ENCODE results near the gene PDAP1. TPM values are rescaled to one million over a fixed set of nuclear protein-coding genes. Genes with fewer than 3 reads are reported as not detected.

Gene PDAP1
- total and polyA plus RNA-seq, 10 of the 15 experiments (the other 5 are each of a cell fraction or from before 2014, with no cell fraction given): 6.6 to 200 (median 87.7) TPM

- no peak for TF ChIP-seq MXI1 (IDR thresholded peaks at IDR 0.05; ENCODE audit: low read depth, low read length)
Observed at GRCh38 chr7:99402854-99403253, 5.5 kb downstream of the PDAP1 start (continued).

- 65% methylated on average over 6 of the region's 6 CpGs for WGBS (ENCODE audit: insufficient coverage, insufficient replicate concordance, low lambda C conversion rate, missing lambda C conversion rate)
- Histone ChIP-seq H3K36me3 (ENCODE audit: control insufficient read depth in 2 of 2, insufficient read depth in 2 of 2, low read length in 1 of 2) (peaks cover 40 to 45% of the 10 kb centered on the region in 2 experiments), H3K27me3 (replicated peaks in 1 of 2; ENCODE audit: control insufficient read depth in 2 of 2, insufficient read depth in 2 of 2, low read length in 1 of 2) (no peaks in the 10 kb centered on the region), H3K4me3 (no peak overlapping the region), H3K27ac (ENCODE audit: control insufficient read depth, insufficient read depth) (no peak overlapping the region), H2AFZ (ENCODE audit: control insufficient read depth, low read depth, low read length) (no peak overlapping the region), H3K4me1 (ENCODE audit: control insufficient read depth, insufficient read depth, low read length) (no peaks in the 10 kb centered on the region), H4K20me1 (ENCODE audit: control insufficient read depth, insufficient read depth) (no peaks in the 10 kb centered on the region), H3K9ac (ENCODE audit: control insufficient read depth, insufficient read depth, low read length) (no peak overlapping the region), H3K4me2 (ENCODE audit: control insufficient read depth, insufficient read depth) (no peak overlapping the region), H3K9me3 (replicated peaks; ENCODE audit: control insufficient read depth, insufficient read depth, low read length) (no peaks in the 10 kb centered on the region), H3K79me2 (ENCODE audit: control insufficient read depth, insufficient read depth, low read length) (no peaks in the 10 kb centered on the region; the same call in 1 of the 2 replicates)
- in situ Hi-C loops (cut with MboI) (no loop called here), intact Hi-C loops (cut with micrococcal nuclease; ENCODE audit: unreplicated experiment) (no loop called here)
- ChIA-PET CTCF (interaction anchor here (1.2 to 2.8 kb wide), 2 partner anchors 34 to 86 kb away, joined by 3 to 9 read pairs; no protein-coding TSS in a partner anchor), SMC1A (ENCODE audit: uncharacterized antibody, unreplicated experiment) (interaction anchor here (0.7 kb wide), 1 partner anchor 8 kb away, joined by 3 read pairs; no protein-coding TSS in a partner anchor), POLR2A (interaction anchor here (0.6 to 1.9 kb wide), 2 partner anchors 8 to 71 kb away, joined by 3 to 5 read pairs; no protein-coding TSS in a partner anchor), RAD21 (ENCODE audit: unreplicated experiment) (no interaction called here)
- DNase-seq (ENCODE audit: low read depth, low spot score): no peak
- no TSS peak for BruUV-seq (replicated peaks)
- no peak for FAIRE-seq
- no peak; the same call in 2 of the 3 replicates for ATAC-seq
- TF ChIP-seq JUNB (IDR thresholded peaks at IDR 0.05): no peak
- no peak for TF ChIP-seq EGR1 (IDR thresholded peaks at IDR 0.05; ENCODE audit: borderline replicate concordance in 1 of 2, low read depth in 2 of 2, low read length in 2 of 2)
- TF ChIP-seq FOXK2 (IDR thresholded peaks at IDR 0.05): no peak
- no peak for TF ChIP-seq RELB (IDR thresholded peaks at IDR 0.05; ENCODE audit: low read depth)
- TF ChIP-seq FOXM1 (IDR thresholded peaks at IDR 0.05; ENCODE audit: low read depth, low read length): 0 out of 2 replicates have a peak, but pooled peaks have one; percentile 19
- TF ChIP-seq POLR2AphosphoS5 (IDR thresholded peaks at IDR 0.05; ENCODE audit: low read length): peak; percentile 23; the same call in 1 of the 2 replicates
- TF ChIP-seq STAT3 (IDR thresholded peaks at IDR 0.05; ENCODE audit: low read depth, low read length): no peak
- TF ChIP-seq MTA3 (IDR thresholded peaks at IDR 0.05; ENCODE audit: borderline replicate concordance, low read length): peak; percentile 57; the same call in 1 of the 2 replicates
- TF ChIP-seq IKZF2 (IDR thresholded peaks at IDR 0.05): no peak
- TF ChIP-seq DPF2 (IDR thresholded peaks at IDR 0.05): no peak
- TF ChIP-seq ZBTB11 (CRISPR knock-in tag; IDR thresholded peaks at IDR 0.05): no peak
- TF ChIP-seq SP1 (IDR thresholded peaks at IDR 0.05; ENCODE audit: low read depth, low read length): no peak
- no peak for TF ChIP-seq POLR2AphosphoS2 (IDR thresholded peaks at IDR 0.05; ENCODE audit: low read depth, low read length)
- no peak for TF ChIP-seq YBX1 (IDR thresholded peaks at IDR 0.05)
Observed at GRCh38 chr7:99399597-99399996, 8.8 kb downstream of the PDAP1 start.
